Right lobe of liver (tissue), 6 donors: ENCODE measurements around the gene BCKDK. TPM values are rescaled to one million over a fixed set of nuclear protein-coding genes. Genes with fewer than 3 reads are reported as not detected.
A peak's percentile ranks its signal among the peaks of the same experiment; 100 is the strongest.

Source experiments
- ATAC-seq, 4 donors: fragments of 200-7000 bp; cut with Tn5 transposase; one replicate each; pipeline ENCODE4 v1.9.1; 2020; ENCODE audit warnings: mild to moderate bottlenecking in 4 of 4, moderate library complexity in 4 of 4
- DNase-seq, 3 donors: peaks; one replicate each; pipeline ENCODE4 v3.0.0-alpha.2; 2020
- H3K27ac ChIP-seq, 3 donors: fragments of 200-600 bp; one replicate each; pipeline ENCODE4 v1.8.0; 2022
- H3K27me3 ChIP-seq, 2 donors: fragments of 200-600 bp; one replicate each; pipeline ENCODE4 v1.8.0; 2022
- H3K36me3 ChIP-seq, 4 donors: fragments of 200-600 bp; sonication (generic) in 1 of 4; one replicate each; pipeline versions ENCODE4 v1.5.1 to v1.8.0; 2017 to 2022; ENCODE audit warnings: control low read depth in 1 of 4
- H3K4me1 ChIP-seq, 4 donors: fragments of 200-600 bp; sonication (generic) in 1 of 4; one replicate each; pipeline versions ENCODE4 v1.5.1 to v1.8.0; 2017 to 2022; ENCODE audit warnings: control low read depth in 1 of 4
- H3K4me3 ChIP-seq, 3 donors: fragments of 200-600 bp; one replicate each; pipeline ENCODE4 v1.8.0; 2022
- H3K9me3 ChIP-seq, 4 donors: fragments of 200-600 bp; sonication (generic) in 1 of 4; one replicate each; pipeline versions ENCODE4 v1.5.1 to v1.8.0; 2017 to 2022; ENCODE audit warnings: control low read depth in 1 of 4
- CTCF ChIP-seq, 4 donors: fragments of 200-600 bp in 3 of 4; fragments of 450-650 bp in 1 of 4; IDR thresholded peaks; one replicate each; pipeline versions ENCODE4 v1.5.1 to v1.8.0; 2016 to 2022; ENCODE audit warnings: antibody characterized with exemption in 4 of 4, mild to moderate bottlenecking in 2 of 4
- POLR2A ChIP-seq: fragments of 450-650 bp; IDR thresholded peaks from one replicate; pipeline ENCODE4 v1.6.1; 2017; ENCODE audit warnings: antibody characterized with exemption, mild to moderate bottlenecking
- WGBS: methylation state at CpG from one replicate; pipeline ENCODE4 v1.1.6; 2018; ENCODE audit warnings: low coverage, low lambda C conversion rate; ENCODE audit not compliant: insufficient coverage; ENCODE audit errors: missing lambda C conversion rate; 5-methylcytosine and 5-hydroxymethylcytosine counted together
- intact Hi-C, 2 donors: fragments of 100-400 bp; cut with DNase I; formaldehyde crosslinking; loops; one replicate each; pipeline versions ENCODE4 v1.11.2 to v1.14.1; 2022
- total RNA-seq, 6 experiments: library from RNA; depleted of rRNA in 2 of 6; stranded (reverse); fragments of >200 nt in 2 of 6; fragmentation: NEBNext Ultra II Directional in 3 of 6; extraction: Animal tissue kit (Norgen Biotek cat#: 25700) in 3 of 6; gene quantifications; one replicate each; pipeline versions ENCODE4 v1.1.0 to v1.2.4, GENCODE V29; 2016 to 2023
- donor health status: DM: no; HTN: yes; CAD: no.
- donor health status: DM: no; HTN: no; CAD: no.
- donor health status: DM: no; HTN: no; CAD: no.
- donor health status: DM: no; HTN: yes; CAD: no.
- donor health status: DM: no; HTN: yes; CAD: no.

Gene BCKDK
- total RNA-seq, 6 experiments from 2014 or later = 34.8 to 61.5 (median 41.8) TPM

GRCh38 chr16:31145398-31145990, 37.3 kb downstream of the BCKDK start:
- Histone ChIP-seq H3K9me3 (no peaks in the 10 kb centered on the region), H3K4me3 (no peak overlapping the region), H3K27ac (no peak overlapping the region), H3K4me1 (peaks cover 0 to 15% (median 7%) of the 10 kb centered on the region in 4 donors), H3K36me3 (no peaks in the 10 kb centered on the region), H3K27me3 (no peaks in the 10 kb centered on the region)
- WGBS = 40% methylated on average over 7 of the region's 12 CpGs
- ATAC-seq (no peak), DNase-seq (no peak)
- TF ChIP-seq POLR2A = no peak
- TF ChIP-seq CTCF (IDR thresholded peaks at IDR 0.05) = no peak
- intact Hi-C loops = no loop called here

GRCh38 chr16:31147574-31147973, 39.4 kb downstream of the BCKDK start:
- Histone ChIP-seq H3K4me1 (no peaks in the 10 kb centered on the region), H3K9me3 (no peaks in the 10 kb centered on the region), H3K27me3 (no peaks in the 10 kb centered on the region), H3K36me3 (no peaks in the 10 kb centered on the region), H3K27ac (no peak overlapping the region), H3K4me3 (no peak overlapping the region)
- intact Hi-C loops = no loop called here
- DNase-seq (no peak), ATAC-seq (no peak)
- 89% methylated on average over 3 of the region's 3 CpGs for WGBS
- TF ChIP-seq CTCF (IDR thresholded peaks at IDR 0.05) (no peak), POLR2A (no peak)

- Histone ChIP-seq H3K4me3 (no peak overlapping the region), H3K4me1 (no peaks in the 10 kb centered on the region), H3K9me3 (no peaks in the 10 kb centered on the region), H3K27ac (no peak overlapping the region), H3K36me3 (no peaks in the 10 kb centered on the region), H3K27me3 (no peaks in the 10 kb centered on the region)
- no peak for TF ChIP-seq CTCF (IDR thresholded peaks at IDR 0.05)
- no peak for TF ChIP-seq POLR2A
- intact Hi-C loops = no loop called here
- 12% methylated on average over 11 of the region's 40 CpGs for WGBS
- ATAC-seq = peak; percentile 56 to 76 (median 67)
- no peak for DNase-seq
These were observed 40.1 kb downstream of the BCKDK start for GRCh38 chr16:31148281-31148728.

- intact Hi-C loops = no loop called here
- no peaks in the 10 kb centered on the region for H3K36me3 ChIP-seq
- H3K27ac ChIP-seq = no peak overlapping the region
- H3K27me3 ChIP-seq = no peaks in the 10 kb centered on the region
- WGBS = 62% methylated on average over 7 of the region's 25 CpGs
- no peak overlapping the region for H3K4me3 ChIP-seq
- no peak for DNase-seq
- no peak for ATAC-seq
- no peaks in the 10 kb centered on the region for H3K4me1 ChIP-seq
- no peak for TF ChIP-seq CTCF (IDR thresholded peaks at IDR 0.05)
- no peak for TF ChIP-seq POLR2A
- H3K9me3 ChIP-seq = no peaks in the 10 kb centered on the region
These were observed 40.7 kb downstream of the BCKDK start for GRCh38 chr16:31148896-31149295.
